Bronchial epithelial cell (primary cell): Measurements from ENCODE around the gene STK11IP. TPM values are rescaled to one million over a fixed set of nuclear protein-coding genes. Genes with fewer than 3 reads are reported as not detected.

ENCODE experiments used
- DNase-seq: peaks from one replicate; pipeline ENCODE4 v3.0.0-alpha.2; 2010; ENCODE audit warnings: low read depth
- FAIRE-seq: peaks from 2 replicates; lab custom pipeline; 2011; peaks lifted over from hg19 to GRCh38; lab: Jason Lieb, UNC
- H3K27me3 ChIP-seq: 2 replicates; pipeline ENCODE4 v1.5.1; 2011; ENCODE audit warnings: low read length; ENCODE audit not compliant: control insufficient read depth, insufficient read depth
- H3K36me3 ChIP-seq: 2 replicates; pipeline ENCODE4 v1.5.1; 2011; ENCODE audit warnings: low read length; ENCODE audit not compliant: control insufficient read depth, insufficient read depth
- H3K4me3 ChIP-seq: 2 replicates; pipeline ENCODE4 v1.5.1; 2011; ENCODE audit warnings: mild to moderate bottlenecking, low read depth, low read length, control low read depth
- total RNA-seq: library from RNA; depleted of rRNA; stranded (reverse); fragments of >200 nt; gene quantifications from 2 replicates; pipeline ENCODE4 v1.2.1, GENCODE V29; 2014
- TF ChIP-seq, protein P1 (sequence below): IDR thresholded peaks from 2 replicates; pipeline ENCODE4 v1.5.1; 2011; ENCODE audit warnings: mild to moderate bottlenecking, moderate library complexity, low read length, control low read depth, inconsistent platforms; ENCODE audit not compliant: insufficient read depth, severe bottlenecking

STK11IP gene
- total RNA-seq, 1 donor from 2014 or later, result 11.3 TPM

DNA sequence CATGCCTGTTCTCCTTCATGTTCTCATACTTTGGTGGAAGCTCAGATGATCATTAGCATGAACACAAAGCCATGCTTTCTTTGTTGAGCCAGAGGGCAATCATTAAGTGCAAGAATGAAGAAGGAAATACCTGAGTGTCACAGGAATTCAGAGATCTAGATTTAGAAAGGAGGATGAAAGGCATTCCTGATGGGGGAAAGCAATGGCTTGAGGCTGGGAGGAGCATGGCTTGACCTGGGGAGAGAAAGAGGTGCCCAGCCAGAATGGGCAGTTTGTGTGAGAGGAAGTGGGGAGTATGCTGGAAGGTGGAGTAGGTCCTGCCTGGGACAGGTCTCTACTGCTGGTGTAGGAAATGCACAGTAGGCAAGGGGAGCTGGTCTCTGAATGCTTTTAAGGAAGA lies 64.9 kb downstream of the STK11IP start:
- DNase-seq (no peak), FAIRE-seq (no peak)
- Histone ChIP-seq H3K36me3 (no peaks in the 10 kb centered on the region), H3K4me3 (no peak overlapping the region), H3K27me3 (no peaks in the 10 kb centered on the region)
- TF ChIP-seq, protein P1, sequence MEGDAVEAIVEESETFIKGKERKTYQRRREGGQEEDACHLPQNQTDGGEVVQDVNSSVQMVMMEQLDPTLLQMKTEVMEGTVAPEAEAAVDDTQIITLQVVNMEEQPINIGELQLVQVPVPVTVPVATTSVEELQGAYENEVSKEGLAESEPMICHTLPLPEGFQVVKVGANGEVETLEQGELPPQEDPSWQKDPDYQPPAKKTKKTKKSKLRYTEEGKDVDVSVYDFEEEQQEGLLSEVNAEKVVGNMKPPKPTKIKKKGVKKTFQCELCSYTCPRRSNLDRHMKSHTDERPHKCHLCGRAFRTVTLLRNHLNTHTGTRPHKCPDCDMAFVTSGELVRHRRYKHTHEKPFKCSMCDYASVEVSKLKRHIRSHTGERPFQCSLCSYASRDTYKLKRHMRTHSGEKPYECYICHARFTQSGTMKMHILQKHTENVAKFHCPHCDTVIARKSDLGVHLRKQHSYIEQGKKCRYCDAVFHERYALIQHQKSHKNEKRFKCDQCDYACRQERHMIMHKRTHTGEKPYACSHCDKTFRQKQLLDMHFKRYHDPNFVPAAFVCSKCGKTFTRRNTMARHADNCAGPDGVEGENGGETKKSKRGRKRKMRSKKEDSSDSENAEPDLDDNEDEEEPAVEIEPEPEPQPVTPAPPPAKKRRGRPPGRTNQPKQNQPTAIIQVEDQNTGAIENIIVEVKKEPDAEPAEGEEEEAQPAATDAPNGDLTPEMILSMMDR, result no peak

GRCh38 chr2:219663116-219663762 lies 65.6 kb downstream of the STK11IP start:
- Histone ChIP-seq H3K27me3 (no peaks in the 10 kb centered on the region), H3K4me3 (no peak overlapping the region), H3K36me3 (no peaks in the 10 kb centered on the region)
- no peak for DNase-seq
- TF ChIP-seq, protein P1, result no peak
- FAIRE-seq, result no peak

DNA sequence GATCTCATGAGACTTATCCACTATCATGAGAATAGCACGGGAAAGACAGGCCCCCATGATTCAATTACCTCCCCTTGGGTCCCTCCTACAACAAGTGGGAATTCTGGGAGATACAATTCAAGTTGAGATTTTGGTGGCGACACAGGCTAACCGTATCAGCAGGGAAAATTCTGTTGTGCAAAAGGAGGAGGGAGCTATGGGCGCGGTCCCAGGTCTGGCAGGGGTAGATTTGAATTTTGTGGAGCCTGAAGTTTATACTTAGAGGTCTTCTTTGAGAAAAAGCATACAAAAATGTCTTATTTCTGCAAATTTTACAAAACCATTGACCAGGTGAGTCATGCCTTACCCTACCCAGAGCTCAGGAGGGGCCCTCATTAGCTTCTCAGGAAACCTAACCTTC lies 66.4 kb downstream of the STK11IP start:
- DNase-seq (no peak), FAIRE-seq (no peak)
- Histone ChIP-seq H3K4me3 (no peak overlapping the region), H3K36me3 (no peaks in the 10 kb centered on the region), H3K27me3 (no peaks in the 10 kb centered on the region)
- TF ChIP-seq, protein P1, result no peak

DNA sequence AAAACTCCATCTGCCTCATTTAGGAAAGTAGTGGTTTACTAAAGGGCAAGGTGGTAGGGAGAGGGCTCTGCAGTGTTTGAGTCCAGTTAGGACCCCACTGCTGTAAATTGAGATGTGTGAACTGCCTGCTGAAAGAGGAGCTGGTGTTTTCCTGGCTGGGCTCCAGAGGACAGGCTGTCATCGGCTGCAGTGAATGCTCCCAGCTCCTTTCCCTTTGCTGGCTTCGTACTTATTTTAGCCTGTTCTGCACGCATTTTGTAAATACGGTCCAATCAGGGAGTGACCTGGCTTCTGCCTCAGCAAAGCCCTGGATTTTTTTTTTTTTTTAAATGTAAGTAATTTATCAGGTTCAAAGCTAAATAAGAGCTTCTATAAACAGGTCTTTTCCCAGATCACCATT lies 67.3 kb downstream of the STK11IP start:
- TF ChIP-seq, protein P1, result no peak
- no peaks in the 10 kb centered on the region for H3K27me3 ChIP-seq
- no peak overlapping the region for H3K4me3 ChIP-seq
- FAIRE-seq (no peak), DNase-seq (no peak)
- H3K36me3 ChIP-seq, result no peaks in the 10 kb centered on the region

DNA sequence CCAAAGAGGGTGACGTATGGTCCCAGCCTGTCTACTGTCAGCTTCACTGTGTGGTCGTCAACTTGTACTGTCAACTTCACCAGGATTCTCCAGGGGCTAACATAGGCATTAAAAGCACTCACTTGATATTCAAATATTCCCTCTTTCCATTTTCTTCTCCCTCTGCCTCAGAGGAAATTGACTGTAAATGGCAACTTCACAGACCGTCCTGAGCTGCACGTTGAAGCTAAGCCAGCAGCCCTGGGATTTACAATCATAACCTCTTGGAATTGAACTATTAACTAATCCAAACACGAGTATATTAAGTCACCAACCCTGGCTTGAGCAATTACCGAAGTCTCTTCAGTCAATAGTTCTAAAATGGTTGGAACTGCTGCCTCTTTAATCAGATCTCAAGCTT lies 68.3 kb downstream of the STK11IP start:
- Histone ChIP-seq H3K4me3 (no peak overlapping the region), H3K27me3 (no peaks in the 10 kb centered on the region), H3K36me3 (no peaks in the 10 kb centered on the region)
- no peak for DNase-seq
- FAIRE-seq, result no peak
- TF ChIP-seq, protein P1, result no peak

Other genes starting within 250 kb of the STK11IP start
- 50.8 and 60.4 TPM in 2 replicates for gene DNPEP, start 209.9 kb upstream of the STK11IP start, total RNA-seq
- gene DES, start 179.5 kb upstream of the STK11IP start, total RNA-seq, result not detected in 2 replicates
- gene SPEG, start 163.0 kb upstream of the STK11IP start, total RNA-seq, result 1.8 and 2.4 TPM in 2 replicates
- 40.3 and 49.0 TPM in 2 replicates for gene GMPPA, start 99.0 kb upstream of the STK11IP start, total RNA-seq
- under 0.01 and 0.53 TPM in 2 replicates for gene ASIC4, start 83.4 kb upstream of the STK11IP start, total RNA-seq
- gene CHPF, start 54.0 kb upstream of the STK11IP start, total RNA-seq, result 52.7 and 85.5 TPM in 2 replicates
- gene TMEM198, start 53.8 kb upstream of the STK11IP start, total RNA-seq, result under 0.01 and 0.13 TPM in 2 replicates
- gene OBSL1, start 26.3 kb upstream of the STK11IP start, total RNA-seq, result 9.2 and 15.2 TPM in 2 replicates
- gene INHA, start 25.5 kb upstream of the STK11IP start, total RNA-seq, result under 0.01 and 0.13 TPM in 2 replicates
- 1.6 and 3.6 TPM in 2 replicates for gene SLC4A3, start 29.8 kb downstream of the STK11IP start, total RNA-seq